HCT116 (cell line): Measurements from ENCODE around the gene GMDS. TPM values are rescaled to one million over a fixed set of nuclear protein-coding genes. Genes with fewer than 3 reads are reported as not detected.

Experiments used
- ATAC-seq: fragments of 200-7000 bp; cut with Tn5 transposase; 2 replicates; pipeline ENCODE4 v1.9.1; 2020; ENCODE audit warnings: mild to moderate bottlenecking, moderate library complexity
- BruUV-seq: library from RNA; stranded (reverse); fragments of 400-500 nt; replicated peaks from 2 replicates; lab custom pipeline; 2021; lab: Mats Ljungman, UMichigan
- CTCF ChIA-PET: fragments of 300-600 bp; sonication (Branson Sonifier 250); formaldehyde crosslinking; loops from one replicate; lab custom pipeline; 2021; ENCODE audit warnings: antibody characterized with exemption; lab: Charles Lee
- POLR2A ChIA-PET: fragments of 300-600, 350-600 bp; sonication (Branson Sonifier 250); formaldehyde crosslinking; loops from one replicate; lab custom pipeline; 2021; ENCODE audit warnings: antibody characterized with exemption; lab: Charles Lee
- RAD21 ChIA-PET, 2 experiments: fragments of 300-600 bp; sonication (Branson Sonifier 250); formaldehyde crosslinking; loops; one replicate each; lab custom pipeline; 2023; ENCODE audit warnings: low total read pairs in 2 of 2; ENCODE audit not compliant: uncharacterized antibody in 2 of 2, unreplicated experiment in 2 of 2, low non-redundant PET in 1 of 2; lab: Charles Lee
- DNase-seq: peaks from one replicate; pipeline ENCODE4 v3.0.0-alpha.2; 2010; ENCODE audit warnings: low read depth, low spot score
- H2AFZ ChIP-seq: fragments of 200-600 bp; shearing (Covaris generic), sonication (generic); 2 replicates; pipeline ENCODE4 v1.6.1; 2017; ENCODE audit warnings: low read depth, mixed run types, mixed read lengths, antibody characterized with exemption, low read length; ENCODE audit not compliant: poor library complexity, severe bottlenecking
- H3K27ac ChIP-seq: 2 replicates; pipeline ENCODE4 v1.5.1; 2012; ENCODE audit warnings: low read depth, low read length
- H3K27me3 ChIP-seq: fragments of 200-600 bp; sonication (generic); 2 replicates; pipeline ENCODE4 v1.6.1; 2016; ENCODE audit warnings: mixed run types, low read length, mixed read lengths; ENCODE audit not compliant: insufficient read depth
- H3K36me3 ChIP-seq, 2 experiments: fragments of 200-500 bp in 1 of 2; fragments of 200-600 bp in 1 of 2; sonication (Bioruptor generic) in 1 of 2; sonication (generic) in 1 of 2; 2 replicates each; pipeline versions ENCODE4 v1.5.1 to v1.6.1; 2014 to 2016; ENCODE audit warnings: low read length in 2 of 2, inconsistent platforms in 1 of 2, mixed read lengths in 1 of 2, mixed run types in 1 of 2; ENCODE audit not compliant: insufficient read depth in 2 of 2, control insufficient read depth in 1 of 2
- H3K4me1 ChIP-seq, 2 experiments: fragments of 200-600 bp in 1 of 2; sonication (generic) in 1 of 2; 2 replicates each; pipeline versions ENCODE4 v1.5.1 to v1.6.1; 2012 to 2017; ENCODE audit warnings: low read length in 2 of 2, inconsistent platforms in 1 of 2, mild to moderate bottlenecking in 1 of 2, mixed read lengths in 1 of 2, mixed run types in 1 of 2, moderate library complexity in 1 of 2; ENCODE audit not compliant: insufficient read depth in 2 of 2, control insufficient read depth in 1 of 2
- H3K4me2 ChIP-seq: fragments of 200-600 bp; sonication (generic); 2 replicates; pipeline ENCODE4 v1.6.1; 2017; ENCODE audit warnings: mixed run types, low read length, mixed read lengths
- H3K4me3 ChIP-seq, 2 experiments: fragments of 200-600 bp in 1 of 2; sonication (generic) in 1 of 2; replicated peaks in 1 of 2; 2 replicates each; pipeline ENCODE4 v1.5.1; 2011 to 2016; ENCODE audit warnings: low read length in 2 of 2, control low read depth in 1 of 2, low read depth in 1 of 2, mild to moderate bottlenecking in 1 of 2, mixed read lengths in 1 of 2, mixed run types in 1 of 2
- H3K79me2 ChIP-seq: fragments of 200-600 bp; sonication (generic); 2 replicates; pipeline ENCODE4 v1.6.1; 2017; ENCODE audit warnings: mild to moderate bottlenecking, mixed run types, low read length, moderate library complexity, mixed read lengths; ENCODE audit not compliant: insufficient read depth
- H3K9ac ChIP-seq: fragments of 200-600 bp; sonication (generic); 2 replicates; pipeline ENCODE4 v1.6.1; 2016; ENCODE audit warnings: low read length, mixed read lengths
- H3K9me2 ChIP-seq: fragments of 200-600 bp; sonication (generic), shearing (Covaris generic); 2 replicates; pipeline ENCODE4 v1.6.1; 2017; ENCODE audit warnings: mixed run types, mild to moderate bottlenecking, moderate library complexity; ENCODE audit not compliant: insufficient read depth
- H3K9me3 ChIP-seq, 2 experiments: fragments of 200-500 bp in 1 of 2; fragments of 200-600 bp in 1 of 2; sonication (Bioruptor generic) in 1 of 2; sonication (generic) in 1 of 2; 2 replicates each; pipeline ENCODE4 v1.6.1; 2014 to 2017; ENCODE audit warnings: low read length in 2 of 2, mixed read lengths in 2 of 2, inconsistent platforms in 1 of 2, low read depth in 1 of 2, mild to moderate bottlenecking in 1 of 2, mixed run types in 1 of 2, moderate library complexity in 1 of 2; ENCODE audit not compliant: control insufficient read depth in 1 of 2, insufficient read depth in 1 of 2
- H4K20me1 ChIP-seq: fragments of 200-600 bp; sonication (generic), shearing (Covaris generic); 2 replicates; pipeline ENCODE4 v1.6.1; 2017; ENCODE audit warnings: mixed run types, mild to moderate bottlenecking, moderate library complexity; ENCODE audit not compliant: insufficient read depth
- ATF3 ChIP-seq: IDR thresholded peaks from 2 replicates; pipeline ENCODE4 v1.6.1; 2012
- CBX3 ChIP-seq: IDR thresholded peaks from 2 replicates; pipeline ENCODE4 v1.6.1; 2012; ENCODE audit warnings: low read depth
- EGR1 ChIP-seq: IDR thresholded peaks from 2 replicates; pipeline ENCODE4 v1.6.1; 2012; ENCODE audit warnings: low read depth
- EZH2 ChIP-seq: fragments of 200-600 bp; sonication (generic); IDR thresholded peaks from 2 replicates; pipeline ENCODE4 v1.6.1; 2017; ENCODE audit warnings: antibody characterized with exemption, mixed run types
- EZH2phosphoT487 ChIP-seq: fragments of 200-600 bp; IDR thresholded peaks from 2 replicates; pipeline ENCODE4 v1.6.1; 2018; ENCODE audit warnings: antibody characterized with exemption, borderline replicate concordance
- FOSL1 ChIP-seq: IDR thresholded peaks from 2 replicates; pipeline ENCODE4 v1.6.1; 2012; ENCODE audit warnings: low read depth
- JUND ChIP-seq: IDR thresholded peaks from 2 replicates; pipeline ENCODE4 v1.6.1; 2012
- POLR2A ChIP-seq: IDR thresholded peaks from 2 replicates; pipeline ENCODE4 v1.7.0; 2011; ENCODE audit warnings: borderline replicate concordance; ENCODE audit not compliant: insufficient read depth, insufficient read length; ENCODE audit errors: extremely low read depth
- POLR2AphosphoS5 ChIP-seq: IDR thresholded peaks from 2 replicates; pipeline ENCODE4 v1.6.1; 2011; ENCODE audit warnings: mild to moderate bottlenecking, low read depth, low read length, moderate library complexity
- REST ChIP-seq: IDR thresholded peaks from 2 replicates; pipeline ENCODE4 v1.6.1; 2012; ENCODE audit warnings: low read depth
- SIN3A ChIP-seq: IDR thresholded peaks from 2 replicates; pipeline ENCODE4 v1.6.1; 2012; ENCODE audit warnings: low read depth
- SRF ChIP-seq: IDR thresholded peaks from 2 replicates; pipeline ENCODE4 v1.6.1; 2012; ENCODE audit warnings: low read depth
- TCF7L2 ChIP-seq: IDR thresholded peaks from 2 replicates; pipeline ENCODE4 v1.7.0; 2011; ENCODE audit warnings: borderline replicate concordance, inconsistent platforms; ENCODE audit not compliant: insufficient read depth, insufficient read length; ENCODE audit errors: extremely low read depth
- YY1 ChIP-seq: IDR thresholded peaks from 2 replicates; pipeline ENCODE4 v1.6.1; 2011; ENCODE audit warnings: low read length, low read depth, moderate library complexity, mild to moderate bottlenecking; ENCODE audit not compliant: insufficient replicate concordance; ENCODE audit errors: extremely low read depth
- ZFX ChIP-seq: fragments of 450-650 bp; IDR thresholded peaks from 2 replicates; pipeline ENCODE4 v1.6.1; 2017
- ZNF274 ChIP-seq: fragments of 200-500 bp; sonication (Bioruptor generic); IDR thresholded peaks from 2 replicates; pipeline ENCODE4 v1.6.1; 2014; ENCODE audit warnings: mild to moderate bottlenecking, low read depth, low read length, inconsistent platforms
- intact Hi-C: fragments of 100-400 bp; cut with micrococcal nuclease; formaldehyde crosslinking; loops from 2 replicates; pipeline ENCODE4 v1.10.0; 2022
- total RNA-seq: library from RNA; stranded (reverse); gene quantifications from one replicate; pipeline ENCODE4 v1.2.1, GENCODE V29; 2021; ENCODE audit not compliant: unreplicated experiment

The GMDS gene
- total RNA-seq, 1 experiment from 2014 or later: 34.4 TPM

GRCh38 chr6:1842334-1842733 is 403.1 kb downstream of the GMDS start:
- Histone ChIP-seq H3K4me2 (no peak overlapping the region), H3K27me3 (no peaks in the 10 kb centered on the region), H3K4me3 (no peak overlapping the region), H3K9me3 (no peaks in the 10 kb centered on the region), H3K9me2 (no peaks in the 10 kb centered on the region), H3K36me3 (no peaks in the 10 kb centered on the region), H4K20me1 (no peaks in the 10 kb centered on the region), H2AFZ (no peak overlapping the region), H3K9ac (no peak overlapping the region), H3K27ac (no peak overlapping the region), H3K79me2 (no peaks in the 10 kb centered on the region), H3K4me1 (no peaks in the 10 kb centered on the region)
- no peak for DNase-seq
- ChIA-PET POLR2A (no interaction called here), RAD21 (no interaction called here), CTCF (no interaction called here)
- TF ChIP-seq POLR2A (no peak), CBX3 (no peak), TCF7L2 (no peak), REST (no peak), SIN3A (no peak), ATF3 (no peak)
- intact Hi-C loops: no loop called here
- no TSS peak for BruUV-seq
- ATAC-seq: no peak

GRCh38 chr6:1841136-1841535 is 404.3 kb downstream of the GMDS start:
- Histone ChIP-seq H3K4me1 (no peaks in the 10 kb centered on the region), H3K4me3 (no peak overlapping the region), H3K27ac (no peak overlapping the region), H3K27me3 (no peaks in the 10 kb centered on the region), H2AFZ (no peak overlapping the region), H3K9me2 (no peaks in the 10 kb centered on the region), H3K9ac (no peak overlapping the region), H3K79me2 (no peaks in the 10 kb centered on the region), H4K20me1 (no peaks in the 10 kb centered on the region), H3K36me3 (no peaks in the 10 kb centered on the region), H3K4me2 (no peak overlapping the region), H3K9me3 (no peaks in the 10 kb centered on the region)
- intact Hi-C loops: no loop called here
- TF ChIP-seq CBX3 (no peak), ZNF274 (no peak), POLR2A (no peak), SRF (no peak), SIN3A (no peak), FOSL1 (no peak), YY1 (no peak), POLR2AphosphoS5 (no peak), EZH2phosphoT487 (no peak), EZH2 (no peak), ZFX (no peak), EGR1 (no peak), JUND (no peak), ATF3 (no peak)
- POLR2A ChIA-PET: no interaction called here
- CTCF ChIA-PET: no interaction called here
- no peak for ATAC-seq
- no TSS peak for BruUV-seq
- no peak for DNase-seq
- RAD21 ChIA-PET: no interaction called here
